ENCODE data around the gene PRKCH.
"Not testable (repeated sequence)": the region's sequence is repeated elsewhere in the genome, so short reads cannot be mapped to it uniquely, and the experiment has no call there.

PRKCH gene

GRCh38 chr14:61462566-61463193 is 141.3 kb downstream of the PRKCH start:
- peak; percentile 83 for DNase-seq

GRCh38 chr14:61463664-61464285 is 142.4 kb downstream of the PRKCH start:
- DNase-seq = no peak

GRCh38 chr14:61464539-61465320 is 143.4 kb downstream of the PRKCH start:
- DNase-seq = not testable (repeated sequence)

GRCh38 chr14:61466249-61466904 is 145.0 kb downstream of the PRKCH start:
- DNase-seq = no peak

- DNase-seq = no peak
Measured at GRCh38 chr14:61466905-61467280, 145.5 kb downstream of the PRKCH start.

GRCh38 chr14:61467296-61467695 is 145.9 kb downstream of the PRKCH start:
- DNase-seq = no peak

GRCh38 chr14:61468063-61468825 is 146.9 kb downstream of the PRKCH start:
- no peak for DNase-seq

- peak; percentile 31 for DNase-seq
Measured at GRCh38 chr14:61469781-61470180, 148.4 kb downstream of the PRKCH start.

- no peak for DNase-seq
Measured at GRCh38 chr14:61470261-61470960, 149.0 kb downstream of the PRKCH start.

- no peak for DNase-seq
Measured at GRCh38 chr14:61470961-61471293, 149.5 kb downstream of the PRKCH start.

- no peak for DNase-seq
Measured at GRCh38 chr14:61471297-61472005, 150.1 kb downstream of the PRKCH start.

GRCh38 chr14:61472011-61472672 is 150.8 kb downstream of the PRKCH start:
- no peak for DNase-seq

- no peak for DNase-seq
Measured at GRCh38 chr14:61472801-61473376, 151.5 kb downstream of the PRKCH start.

GRCh38 chr14:61474015-61474414 is 152.6 kb downstream of the PRKCH start:
- no peak for DNase-seq

- no peak for DNase-seq
Measured at GRCh38 chr14:61474701-61475100, 153.3 kb downstream of the PRKCH start.

- no peak for DNase-seq
Measured at GRCh38 chr14:61475316-61475715, 153.9 kb downstream of the PRKCH start.

- DNase-seq = no peak
Measured at GRCh38 chr14:61476105-61476753, 154.8 kb downstream of the PRKCH start.

- no peak for DNase-seq
Measured at GRCh38 chr14:61476754-61477410, 155.5 kb downstream of the PRKCH start.

- DNase-seq = no peak
Measured at GRCh38 chr14:61477712-61478462, 156.5 kb downstream of the PRKCH start.
